HEK293T (cell line): ENCODE results near the gene PMVK.
"Not testable (repeated sequence)": the region's sequence is repeated elsewhere in the genome, so short reads cannot be mapped to it uniquely, and the experiment has no call there.

Experiments
- CTCF ChIA-PET: fragments of 350-600 bp; formaldehyde crosslinking; extraction: SDS; loops from one replicate; lab custom pipeline; 2021; ENCODE audit warnings: antibody characterized with exemption, inconsistent platforms; lab: Yijun Ruan, JAX
- POLR2A ChIA-PET: fragments of 350-600 bp; formaldehyde crosslinking; extraction: SDS; loops from one replicate; lab custom pipeline; 2020; ENCODE audit warnings: antibody characterized with exemption, inconsistent platforms; lab: Yijun Ruan, JAX
- DNase-seq: peaks from one replicate; pipeline ENCODE4 v3.0.0; 2012; ENCODE audit warnings: mixed read lengths; ENCODE audit errors: extremely low spot score
- ARNT ChIP-seq: fragments of 450-650 bp; IDR thresholded peaks from 2 replicates; pipeline ENCODE4 v1.6.1; 2017; ENCODE audit warnings: mild to moderate bottlenecking
- BHLHE40 ChIP-seq: fragments of 450-650 bp; IDR thresholded peaks from 2 replicates; pipeline ENCODE4 v1.6.1; 2016; ENCODE audit warnings: mild to moderate bottlenecking, moderate library complexity, borderline replicate concordance
- CTBP1 ChIP-seq: fragments of 450-650 bp; IDR thresholded peaks from 2 replicates; pipeline ENCODE4 v1.6.1; 2016; ENCODE audit warnings: borderline replicate concordance
- ELF4 ChIP-seq: fragments of 450-650 bp; IDR thresholded peaks from 2 replicates; pipeline ENCODE4 v1.6.1; 2017; ENCODE audit warnings: antibody characterized with exemption
- FOXA1 ChIP-seq: fragments of 450-650 bp; IDR thresholded peaks from 2 replicates; pipeline ENCODE4 v1.6.1; 2016; ENCODE audit warnings: mild to moderate bottlenecking
- FOXK2 ChIP-seq: fragments of 450-650 bp; IDR thresholded peaks from 2 replicates; pipeline ENCODE4 v1.6.1; 2016; ENCODE audit warnings: mild to moderate bottlenecking
- FOXM1 ChIP-seq: fragments of 450-650 bp; IDR thresholded peaks from 2 replicates; pipeline ENCODE4 v1.6.1; 2017; ENCODE audit warnings: mild to moderate bottlenecking, borderline replicate concordance
- HDGF ChIP-seq: fragments of 450-650 bp; IDR thresholded peaks from 2 replicates; pipeline ENCODE4 v1.6.1; 2017; ENCODE audit warnings: antibody characterized with exemption, borderline replicate concordance
- L3MBTL2 ChIP-seq: fragments of 450-650 bp; conservative IDR thresholded peaks from 2 replicates; pipeline ENCODE4 v1.6.1; 2016; ENCODE audit warnings: mild to moderate bottlenecking
- LEF1 ChIP-seq: fragments of 450-650 bp; IDR thresholded peaks from 2 replicates; pipeline ENCODE4 v1.6.1; 2017; ENCODE audit warnings: mild to moderate bottlenecking, borderline replicate concordance
- NFRKB ChIP-seq: fragments of 450-650 bp; IDR thresholded peaks from 2 replicates; pipeline ENCODE4 v1.6.1; 2016; ENCODE audit warnings: mild to moderate bottlenecking, moderate library complexity
- PKNOX1 ChIP-seq: fragments of 450-650 bp; IDR thresholded peaks from 2 replicates; pipeline ENCODE4 v1.6.1; 2016
- SP1 ChIP-seq: fragments of 450-650 bp; IDR thresholded peaks from 2 replicates; pipeline ENCODE4 v1.6.1; 2017
- SUZ12 ChIP-seq: fragments of 450-650 bp; IDR thresholded peaks from 2 replicates; pipeline ENCODE4 v1.6.1; 2016; ENCODE audit warnings: mild to moderate bottlenecking
- TARDBP ChIP-seq: fragments of 450-650 bp; IDR thresholded peaks from 2 replicates; pipeline ENCODE4 v1.6.1; 2016
- ZNF384 ChIP-seq: fragments of 450-650 bp; IDR thresholded peaks from 2 replicates; pipeline ENCODE4 v1.6.1; 2016

Gene PMVK

GRCh38 chr1:154913273-154913672 lies 23.2 kb downstream of the PMVK start:
- no peak for DNase-seq
- TF ChIP-seq ELF4 (no peak), CTBP1 (no peak), TARDBP (no peak), ARNT (no peak), SUZ12 (no peak), BHLHE40 (no peak), ZNF384 (no peak), FOXA1 (no peak), FOXK2 (no peak), L3MBTL2 (no peak), SP1 (no peak), LEF1 (no peak), FOXM1 (no peak), HDGF (no peak), PKNOX1 (no peak)
- ChIA-PET POLR2A (interaction anchor here (0.8 kb wide), 1 partner anchor 22 kb away, joined by 3 read pairs; no protein-coding TSS in a partner anchor), CTCF (no interaction called here)

- ChIA-PET POLR2A (interaction anchor here (0.8 to 1.3 kb wide), 2 partner anchors 9 to 23 kb away, joined by 3 to 4 read pairs; no protein-coding TSS in a partner anchor), CTCF (interaction anchor here (0.6 kb wide), 1 partner anchor 324 kb away, joined by 3 read pairs; no protein-coding TSS in a partner anchor)
- TF ChIP-seq FOXK2: no peak
- no peak for DNase-seq
Observed at GRCh38 chr1:154912755-154913154, 23.8 kb downstream of the PMVK start.

GRCh38 chr1:154911691-154912550 lies 24.6 kb downstream of the PMVK start:
- ChIA-PET CTCF (interaction anchor here (0.6 kb wide), 1 partner anchor 323 kb away, joined by 3 read pairs; no protein-coding TSS in a partner anchor), POLR2A (interaction anchor here (0.8 to 1.3 kb wide), 2 partner anchors 10 to 23 kb away, joined by 3 to 4 read pairs; no protein-coding TSS in a partner anchor)
- TF ChIP-seq SP1 (no peak), FOXM1 (no peak), TARDBP (no peak), NFRKB (no peak), ELF4 (no peak), LEF1 (no peak), L3MBTL2 (no peak), ARNT (no peak), FOXA1 (no peak), FOXK2 (no peak), SUZ12 (no peak), CTBP1 (no peak), ZNF384 (no peak), PKNOX1 (no peak), BHLHE40 (no peak)
- DNase-seq: no peak

GRCh38 chr1:154910851-154911250 lies 25.7 kb downstream of the PMVK start:
- no peak for DNase-seq
- ChIA-PET CTCF (no interaction called here), POLR2A (no interaction called here)
- TF ChIP-seq NFRKB (no peak), PKNOX1 (no peak), FOXM1 (no peak), CTBP1 (no peak), ELF4 (no peak), ZNF384 (no peak), LEF1 (no peak), SUZ12 (no peak), FOXA1 (no peak), TARDBP (no peak), ARNT (no peak), BHLHE40 (no peak), FOXK2 (no peak), SP1 (no peak)

GRCh38 chr1:154908937-154909336 lies 27.6 kb downstream of the PMVK start:
- DNase-seq: no peak
- ChIA-PET POLR2A (no interaction called here), CTCF (interaction anchor here (0.6 kb wide), 1 partner anchor 47 kb away, joined by 4 read pairs; the partner anchor contains the start of gene PBXIP1)
- no peak for TF ChIP-seq CTBP1
- TF ChIP-seq BHLHE40: no peak
- TF ChIP-seq ELF4: no peak
- no peak for TF ChIP-seq ZNF384
- no peak for TF ChIP-seq ARNT
- no peak for TF ChIP-seq FOXM1
- no peak for TF ChIP-seq SP1
- no peak for TF ChIP-seq TARDBP
- no peak for TF ChIP-seq PKNOX1
- no peak for TF ChIP-seq SUZ12
- no peak for TF ChIP-seq FOXA1
- TF ChIP-seq LEF1: no peak
- no peak for TF ChIP-seq FOXK2
- TF ChIP-seq L3MBTL2: no peak
- no peak for TF ChIP-seq NFRKB
- no peak for TF ChIP-seq HDGF

- CTCF ChIA-PET, POLR2A ChIA-PET, DNase-seq: not testable (repeated sequence)
Observed at GRCh38 chr1:154908129-154908528, 28.4 kb downstream of the PMVK start.
